Measurements from ENCODE around the gene MCTS1.

MCTS1 gene

DNA sequence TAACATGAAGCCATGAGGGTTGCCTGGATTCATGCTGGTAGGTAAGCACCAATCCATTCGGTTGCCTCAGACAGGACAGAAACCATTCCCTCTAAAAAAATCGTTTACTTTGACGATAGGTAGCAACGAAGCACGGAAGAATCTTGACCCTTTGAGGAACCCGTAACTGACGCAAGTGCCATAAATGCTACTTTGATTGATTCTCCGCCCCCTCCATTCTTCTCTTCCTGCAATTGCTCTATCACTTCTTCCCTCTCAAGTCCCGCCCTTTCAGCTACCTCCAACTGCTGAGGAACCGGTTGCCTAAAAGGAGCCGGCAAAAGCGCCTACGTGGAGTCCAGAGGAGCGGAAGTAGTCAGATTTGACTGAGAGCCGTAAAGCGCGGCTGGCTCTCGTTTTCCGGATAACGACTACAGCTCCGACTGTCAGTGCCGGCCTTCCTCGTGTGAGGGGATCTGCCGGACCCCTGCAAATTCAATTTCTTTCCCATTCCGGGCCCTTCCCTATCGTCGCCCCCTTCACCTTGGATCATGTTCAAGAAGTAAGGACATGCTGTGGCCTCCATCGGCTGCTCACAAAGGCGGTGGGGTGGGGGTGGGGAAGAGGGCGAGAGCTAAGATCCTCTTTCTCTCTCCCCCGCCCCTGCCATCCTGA, at the start of gene MCTS1:
Gene MCTS1, plus strand, starts transcription at position 395 of the 654 bp plus-strand sequence. Its CDS starts 136 bp downstream, at position 531.
- TF ChIP-seq, protein P1, sequence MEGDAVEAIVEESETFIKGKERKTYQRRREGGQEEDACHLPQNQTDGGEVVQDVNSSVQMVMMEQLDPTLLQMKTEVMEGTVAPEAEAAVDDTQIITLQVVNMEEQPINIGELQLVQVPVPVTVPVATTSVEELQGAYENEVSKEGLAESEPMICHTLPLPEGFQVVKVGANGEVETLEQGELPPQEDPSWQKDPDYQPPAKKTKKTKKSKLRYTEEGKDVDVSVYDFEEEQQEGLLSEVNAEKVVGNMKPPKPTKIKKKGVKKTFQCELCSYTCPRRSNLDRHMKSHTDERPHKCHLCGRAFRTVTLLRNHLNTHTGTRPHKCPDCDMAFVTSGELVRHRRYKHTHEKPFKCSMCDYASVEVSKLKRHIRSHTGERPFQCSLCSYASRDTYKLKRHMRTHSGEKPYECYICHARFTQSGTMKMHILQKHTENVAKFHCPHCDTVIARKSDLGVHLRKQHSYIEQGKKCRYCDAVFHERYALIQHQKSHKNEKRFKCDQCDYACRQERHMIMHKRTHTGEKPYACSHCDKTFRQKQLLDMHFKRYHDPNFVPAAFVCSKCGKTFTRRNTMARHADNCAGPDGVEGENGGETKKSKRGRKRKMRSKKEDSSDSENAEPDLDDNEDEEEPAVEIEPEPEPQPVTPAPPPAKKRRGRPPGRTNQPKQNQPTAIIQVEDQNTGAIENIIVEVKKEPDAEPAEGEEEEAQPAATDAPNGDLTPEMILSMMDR (IDR thresholded peaks at IDR 0.05): no peak

DNA sequence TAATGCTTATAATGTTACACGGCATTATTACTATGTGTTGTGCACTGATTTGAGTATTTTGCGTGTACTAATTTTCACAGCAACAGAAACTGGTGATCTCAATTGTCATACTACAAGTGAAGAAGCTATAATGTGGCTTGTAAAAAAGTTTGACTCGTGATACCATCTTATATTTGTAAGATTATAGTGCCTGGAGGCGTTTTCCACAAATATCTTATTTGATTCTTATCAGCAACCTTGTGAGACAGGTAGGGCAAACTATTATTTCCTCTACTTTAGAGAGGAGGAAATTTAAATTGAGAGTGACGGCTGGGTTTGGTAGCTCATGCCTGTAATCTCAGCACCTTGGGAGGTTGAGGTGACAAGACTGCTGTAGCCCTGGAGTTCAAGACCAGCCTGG, 47.6 kb upstream of the MCTS1 start:
- TF ChIP-seq, protein P1 (IDR thresholded peaks at IDR 0.05): no peak

GRCh38 chrX:120559804-120560203, 44.1 kb upstream of the MCTS1 start:
- TF ChIP-seq, protein P1 (IDR thresholded peaks at IDR 0.05): no peak

DNA sequence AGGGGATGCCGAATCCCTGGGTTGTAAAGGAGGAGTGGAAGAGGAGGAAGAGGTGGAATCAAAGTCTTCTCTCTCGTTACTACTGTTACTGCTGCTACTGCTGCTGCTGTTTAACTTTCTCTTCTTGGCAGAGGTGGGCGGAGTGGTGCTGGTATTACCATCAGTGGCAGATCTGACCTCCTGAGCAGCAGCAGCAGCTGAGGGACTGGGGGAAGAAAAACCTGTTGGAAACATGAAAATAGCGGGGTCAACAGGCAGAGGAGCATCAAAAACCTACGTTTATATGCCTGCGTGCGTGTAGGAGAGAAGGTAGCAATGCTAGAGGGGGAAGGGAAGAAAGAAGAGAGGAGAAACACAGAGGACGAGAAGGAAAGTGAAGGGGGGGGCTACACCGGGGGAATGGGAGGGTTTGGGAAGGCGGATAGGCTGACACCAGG, 43.5 kb upstream of the MCTS1 start:
- TF ChIP-seq, protein P1 (IDR thresholded peaks at IDR 0.05): no peak

- TF ChIP-seq, protein P1 (IDR thresholded peaks at IDR 0.05): no peak
These were observed 42.9 kb upstream of the MCTS1 start, which contains the start of gene CUL4B for GRCh38 chrX:120560842-120561633. Gene CUL4B, minus strand, starts transcription at chrX:120560962. Its CDS starts 324 bp downstream, at chrX:120560638.

DNA sequence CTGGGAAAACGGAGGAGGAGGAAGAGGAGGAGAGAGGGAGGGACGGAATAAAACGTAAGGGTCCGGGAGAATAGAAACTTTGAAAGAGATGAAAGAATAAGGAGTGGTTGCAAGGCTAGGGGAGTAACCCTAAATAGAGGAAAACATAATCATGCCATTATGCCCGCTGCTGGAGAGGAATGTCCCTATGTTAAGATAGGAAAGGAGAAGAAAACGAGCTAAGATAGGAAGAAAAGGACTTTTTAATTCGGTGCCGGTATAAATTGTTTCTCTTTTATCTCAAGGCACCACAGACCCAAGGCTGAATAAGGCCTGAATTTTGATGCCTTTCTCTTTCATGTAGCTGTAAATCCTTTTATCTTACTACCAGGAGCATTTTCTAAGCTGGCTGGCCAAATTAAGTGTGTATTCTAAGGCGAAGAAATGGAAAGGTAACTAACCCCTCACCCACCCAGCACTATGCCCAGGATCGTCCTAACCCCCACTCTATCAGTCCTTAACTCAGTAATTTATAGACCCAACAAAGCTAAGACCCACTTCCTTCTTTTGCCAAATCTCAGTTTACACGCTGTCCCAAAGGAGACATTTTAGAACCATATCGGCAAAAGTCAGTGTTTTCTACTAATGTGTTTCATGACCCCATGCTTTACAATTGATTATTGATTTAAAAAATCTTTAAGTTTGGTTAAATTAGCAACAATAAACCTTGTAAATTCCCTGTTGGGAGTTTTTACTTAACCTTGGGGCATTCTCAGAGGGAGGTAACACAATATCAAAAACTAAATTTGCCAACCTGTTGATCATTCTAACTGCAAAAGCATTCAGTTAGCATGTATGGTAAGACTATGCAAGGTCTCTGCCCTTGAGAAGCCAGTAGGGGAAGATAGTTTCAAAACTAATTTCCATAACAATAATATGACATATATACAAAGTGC, 42.0 kb upstream of the MCTS1 start:
- TF ChIP-seq, protein P1 (IDR thresholded peaks at IDR 0.05): no peak

DNA sequence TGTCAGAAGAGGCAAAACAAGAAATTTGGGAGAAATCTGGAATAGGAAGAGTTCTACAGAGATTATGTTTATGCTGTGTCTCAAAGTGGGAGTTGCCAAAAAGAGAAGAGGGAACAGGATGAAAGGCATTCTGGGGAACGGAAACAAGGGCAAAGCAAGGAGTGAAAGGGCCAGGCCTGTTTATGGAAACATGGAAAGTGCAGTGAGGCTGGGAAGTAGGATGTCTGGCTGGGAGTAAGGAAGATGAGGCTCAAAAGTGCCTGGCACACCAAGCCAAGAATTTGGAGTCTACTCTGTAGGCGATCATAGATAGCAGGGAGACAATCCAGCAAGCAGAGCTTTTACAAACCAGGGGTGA, 41.4 kb upstream of the MCTS1 start:
- TF ChIP-seq, protein P1 (IDR thresholded peaks at IDR 0.05): no peak
